AG08396 (cell line): Measurements from ENCODE around the gene LLGL1.
"Not testable (repeated sequence)": the region's sequence is repeated elsewhere in the genome, so short reads cannot be mapped to it uniquely, and the experiment has no call there.

Experiments used
- DNase-seq: peaks from one replicate; pipeline ENCODE4 v3.0.0; 2012; ENCODE audit warnings: low spot score, mixed read lengths

Gene LLGL1

GRCh38 chr17:18194394-18194793 is 31.0 kb upstream of the LLGL1 start:
- no peak for DNase-seq

DNA sequence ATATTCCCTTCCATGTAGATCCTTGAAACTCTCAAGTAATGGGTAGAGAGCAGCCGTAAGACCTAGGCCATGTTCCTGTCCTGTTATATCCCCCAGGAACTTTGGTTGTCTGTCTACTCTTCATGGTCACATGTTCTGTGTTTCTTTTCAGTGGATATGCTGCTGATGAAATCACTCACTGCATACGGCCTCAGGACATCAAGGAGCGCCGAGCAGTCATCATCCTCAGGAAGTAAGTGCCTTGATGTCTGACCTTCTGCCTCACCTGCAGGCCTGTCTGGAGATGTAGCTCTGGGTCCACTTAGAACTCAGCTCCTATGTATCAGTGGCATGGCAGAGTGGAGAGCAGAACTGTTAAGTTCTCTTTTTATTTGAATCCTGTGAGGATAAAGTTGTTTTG is 30.6 kb upstream of the LLGL1 start:
- no peak for DNase-seq

- no peak for DNase-seq
Observed at GRCh38 chr17:18195246-18195645, 30.2 kb upstream of the LLGL1 start.

GRCh38 chr17:18197535-18198194 is 27.8 kb upstream of the LLGL1 start:
- no peak for DNase-seq

GRCh38 chr17:18198530-18198929 is 26.9 kb upstream of the LLGL1 start:
- no peak for DNase-seq

GRCh38 chr17:18201108-18201507 is 24.3 kb upstream of the LLGL1 start:
- no peak for DNase-seq

GRCh38 chr17:18203308-18203707 is 22.1 kb upstream of the LLGL1 start:
- no peak for DNase-seq

GRCh38 chr17:18205861-18206260 is 19.6 kb upstream of the LLGL1 start:
- DNase-seq, result no peak

DNA sequence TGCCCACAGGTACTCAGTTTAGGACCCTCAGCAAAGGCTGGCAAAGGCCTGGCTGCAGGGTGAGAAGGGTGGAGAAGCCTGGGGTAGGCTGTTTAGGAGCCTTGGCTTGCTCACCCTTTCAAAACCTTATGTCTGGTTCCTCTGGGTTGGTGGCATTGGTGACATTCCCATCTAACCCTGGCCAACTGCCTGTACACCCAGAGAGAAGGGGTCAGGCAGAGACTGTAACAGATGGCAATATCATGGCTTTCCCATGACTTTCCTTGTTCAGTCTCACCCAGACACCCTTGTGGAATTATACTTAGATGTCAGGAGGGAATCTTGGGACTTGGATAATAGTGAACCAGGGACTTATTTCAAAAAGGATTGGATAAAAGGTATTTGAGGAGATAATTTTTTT is 18.5 kb upstream of the LLGL1 start:
- no peak for DNase-seq

- no peak for DNase-seq
Observed at GRCh38 chr17:18208092-18208491, 17.3 kb upstream of the LLGL1 start.

DNA sequence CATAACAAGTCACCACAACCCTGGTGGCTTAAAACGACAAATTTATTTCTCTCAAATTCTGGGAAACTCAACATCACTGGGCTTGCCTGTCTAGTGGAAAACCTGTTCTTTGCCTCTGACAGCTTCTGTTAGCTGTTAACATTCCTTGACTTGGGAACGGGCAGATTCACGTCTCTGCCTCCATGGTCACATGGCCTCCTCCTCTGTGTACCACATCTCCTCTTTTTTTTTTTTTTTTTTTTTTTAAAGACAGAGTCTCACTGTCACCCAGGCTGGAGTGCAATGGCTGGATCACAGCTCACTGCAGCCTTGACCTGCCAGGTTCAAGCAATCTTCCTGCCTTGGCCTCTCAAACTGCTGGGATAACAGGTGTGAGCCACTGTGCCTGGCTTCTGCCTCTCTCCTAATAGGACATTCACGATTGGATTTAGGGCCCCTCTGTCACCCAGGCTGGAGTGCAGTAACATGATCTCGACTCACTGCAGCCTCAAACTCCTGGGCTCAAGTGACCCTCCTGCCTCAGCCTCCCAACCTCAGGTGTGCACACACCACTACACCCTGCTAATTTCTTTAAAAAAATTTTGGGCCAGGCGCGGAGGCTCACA is 11.7 kb upstream of the LLGL1 start:
- no peak for DNase-seq

DNA sequence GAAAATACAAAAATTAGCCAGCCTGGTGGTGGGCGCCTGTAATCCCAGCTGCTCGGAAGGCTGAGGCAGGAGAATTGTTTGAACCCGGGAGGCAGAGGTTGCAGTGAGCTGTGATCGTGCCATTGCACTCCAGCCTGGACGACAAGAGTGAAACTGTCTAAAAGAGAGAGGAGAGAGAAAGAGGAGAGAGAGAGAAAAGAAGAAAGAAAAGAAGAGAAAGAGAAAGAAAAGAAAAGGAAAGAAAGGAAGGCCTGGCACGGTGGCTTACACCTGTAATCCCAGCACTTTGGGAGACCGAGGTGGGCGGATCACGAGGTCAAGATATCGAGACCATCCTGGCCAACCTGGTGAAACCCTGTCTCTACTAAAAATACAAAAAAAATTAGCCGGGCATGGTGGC is 8.5 kb upstream of the LLGL1 start:
- DNase-seq, result not testable (repeated sequence)

DNA sequence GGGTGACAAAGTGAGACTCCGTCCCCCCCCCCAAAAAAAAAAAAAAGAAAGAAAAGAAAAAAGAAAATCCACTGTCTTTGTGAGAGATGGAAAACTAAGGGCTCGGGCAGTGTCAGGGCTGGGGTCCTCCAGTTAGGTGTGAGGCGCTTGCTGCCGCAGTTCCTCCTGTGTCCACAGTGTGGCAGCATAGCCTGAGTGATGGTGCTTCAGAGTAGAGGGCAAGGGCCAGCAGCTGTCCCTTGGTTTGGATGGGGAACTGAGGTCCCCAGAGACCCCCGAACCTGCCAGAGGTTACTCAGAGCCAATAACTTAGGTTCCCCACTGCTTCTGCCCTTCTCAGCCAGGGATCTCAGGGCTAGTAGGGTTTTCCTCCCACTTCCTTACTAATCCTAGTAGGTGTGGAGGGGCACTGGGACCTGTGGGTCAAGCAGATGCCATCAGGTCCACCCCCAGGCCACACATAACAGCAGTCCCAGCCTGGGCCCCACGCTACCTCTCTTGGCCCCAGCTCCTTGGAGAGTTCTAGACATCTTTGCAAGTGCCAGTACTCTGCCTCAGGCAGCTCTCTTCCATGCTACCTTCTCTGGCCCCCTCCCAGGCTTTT is 7.9 kb upstream of the LLGL1 start:
- DNase-seq, result peak; percentile 83

DNA sequence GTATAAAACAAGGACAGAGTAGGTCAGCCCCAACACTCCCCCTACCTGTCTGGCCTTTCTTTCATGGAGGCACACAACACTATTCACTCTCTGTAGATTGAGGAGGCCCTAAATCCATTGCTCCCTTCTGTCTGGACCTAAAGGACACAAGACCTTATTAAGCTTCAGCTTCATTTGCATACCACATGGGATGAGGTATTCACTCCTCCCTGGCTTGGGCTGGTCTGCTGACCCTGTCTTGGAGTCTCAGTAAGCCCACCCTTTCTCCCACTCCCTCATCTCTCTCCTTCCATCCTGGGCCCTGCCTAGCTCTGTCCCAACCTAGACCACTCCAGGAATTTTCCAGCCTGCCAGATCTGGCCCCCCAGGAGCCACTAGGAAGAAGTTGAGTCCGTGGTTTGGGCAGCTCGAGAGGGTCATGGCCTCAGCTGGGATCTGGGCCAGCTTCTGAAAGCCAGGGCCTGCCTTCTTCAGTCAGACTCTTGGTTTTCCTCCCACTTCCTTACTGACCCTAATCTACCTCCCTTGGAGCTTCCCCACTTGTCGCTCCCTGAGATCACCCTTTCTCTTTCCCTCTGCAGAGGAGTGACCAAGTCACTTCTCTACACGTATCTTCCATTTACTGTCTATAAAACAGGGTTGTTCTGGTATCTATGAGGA is 6.5 kb upstream of the LLGL1 start:
- no peak for DNase-seq

GRCh38 chr17:18224053-18224386 is 1.4 kb upstream of the LLGL1 start:
- no peak for DNase-seq

- DNase-seq, result no peak
Observed at GRCh38 chr17:18224387-18225120, 881 bp upstream of the LLGL1 start.

GRCh38 chr17:18225642-18226283 is 328 bp downstream of the LLGL1 start:
- DNase-seq, result no peak

DNA sequence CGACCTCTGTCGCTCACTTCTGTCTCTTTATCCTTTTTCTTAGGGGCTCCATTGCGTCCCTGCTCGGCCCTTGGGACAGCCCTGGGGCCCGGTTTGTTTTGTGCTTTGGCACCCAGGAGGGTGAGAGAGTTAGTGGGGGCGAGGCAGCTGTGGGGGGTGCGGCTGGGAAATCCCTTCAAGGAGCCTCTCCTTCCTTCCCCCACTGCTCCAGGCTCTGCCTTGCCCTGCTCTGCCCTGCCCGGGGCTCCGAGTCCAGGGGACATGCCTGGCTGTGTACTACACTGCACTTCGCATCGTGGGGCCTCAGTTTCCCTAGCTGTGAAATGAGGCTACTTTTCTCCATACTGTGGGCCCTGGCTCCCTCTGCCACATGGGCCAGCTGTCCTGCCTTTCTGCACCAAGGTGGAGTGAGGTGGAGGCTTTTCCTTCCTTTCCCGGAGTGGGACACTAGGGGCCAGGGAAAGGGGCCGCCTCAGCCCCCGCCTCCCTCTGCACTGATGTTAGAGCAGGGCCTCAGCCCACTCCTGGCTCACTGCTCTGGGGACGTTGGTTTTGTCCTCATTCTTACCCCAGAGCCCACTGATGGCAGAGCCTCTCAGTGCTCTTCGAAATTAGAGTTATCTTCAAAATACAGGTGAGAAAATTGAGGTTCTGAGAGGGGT is 980 bp downstream of the LLGL1 start:
- DNase-seq, result no peak

DNA sequence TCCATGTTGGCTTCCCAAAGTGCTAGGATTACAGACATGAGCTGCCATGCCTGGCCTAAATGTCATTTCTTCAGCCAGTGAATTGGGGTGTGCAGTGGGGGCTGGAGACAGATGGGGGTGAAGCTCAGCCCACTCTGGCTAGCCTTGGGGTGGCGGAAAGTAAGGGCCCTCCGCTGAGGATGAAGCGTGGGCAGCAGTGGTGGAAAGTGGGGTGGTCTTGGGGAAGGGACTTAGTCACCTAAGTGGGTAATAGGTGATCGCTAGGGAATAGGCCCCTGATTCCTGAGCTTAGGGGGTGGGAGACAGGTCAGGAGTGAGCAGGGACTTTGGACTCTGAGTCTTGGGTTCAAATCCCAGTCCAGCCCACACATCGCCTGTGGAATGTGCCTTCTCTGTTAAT is 2.2 kb downstream of the LLGL1 start:
- no peak for DNase-seq

DNA sequence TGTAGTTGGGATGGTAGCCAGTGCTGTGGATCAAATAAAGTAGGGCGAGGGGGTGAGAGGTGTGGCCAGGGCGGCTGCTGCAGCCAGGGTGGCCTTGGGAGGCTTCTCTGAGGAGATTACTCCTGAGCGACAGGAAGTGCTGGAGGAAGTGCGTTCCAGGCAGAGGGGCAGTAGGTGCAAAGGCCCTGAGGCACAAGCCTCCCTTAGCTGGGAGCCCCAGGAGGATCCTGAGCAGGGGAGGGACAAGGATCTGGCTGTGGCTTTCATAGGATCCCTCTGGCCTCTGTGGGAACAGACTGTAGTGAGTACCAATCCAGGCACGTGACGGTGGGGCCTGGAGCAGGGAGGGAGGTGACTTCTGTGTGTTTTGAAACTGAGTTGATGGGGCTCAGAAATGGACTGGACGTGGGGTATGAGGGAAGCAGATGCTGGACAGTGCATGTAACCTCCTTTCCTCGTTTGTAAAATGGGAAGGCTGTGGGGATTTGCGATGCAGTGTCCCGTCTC is 2.8 kb downstream of the LLGL1 start:
- no peak for DNase-seq

DNA sequence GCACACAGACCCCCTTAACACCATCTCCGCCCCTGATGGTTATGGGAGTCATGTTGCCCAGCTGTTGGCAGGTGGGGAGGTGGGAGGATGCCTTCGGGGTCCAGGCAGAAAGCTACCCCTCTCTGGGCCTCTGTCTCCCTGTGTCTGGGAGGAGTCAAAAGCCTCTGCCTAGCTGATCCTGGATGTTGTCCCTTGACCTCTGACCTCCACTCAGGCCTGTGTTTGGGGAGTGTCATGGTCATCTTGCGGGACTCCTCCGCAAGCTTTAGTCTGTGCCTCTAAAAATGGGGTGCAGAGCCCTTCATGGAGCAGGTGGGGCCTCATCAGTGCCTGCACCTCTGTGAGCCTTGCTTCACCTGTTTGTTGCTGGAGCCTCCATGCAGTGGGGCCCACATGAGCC is 3.8 kb downstream of the LLGL1 start:
- no peak for DNase-seq
